NCI-H460 (cell line): ENCODE results near the gene MRO. TPM values are rescaled to one million over a fixed set of nuclear protein-coding genes. Genes with fewer than 3 reads are reported as not detected.

ENCODE experiments used
- DNase-seq: peaks from one replicate; pipeline ENCODE4 v3.0.0-alpha.2; 2016; ENCODE audit warnings: low read depth; ENCODE audit errors: extremely low read depth
- total RNA-seq: library from RNA; depleted of rRNA; stranded (reverse); fragments of >200 nt; shearing (Covaris generic); gene quantifications from 2 replicates; pipeline ENCODE4 v1.2.3, GENCODE V29; 2014; rRNA removed

MRO gene
- total RNA-seq, 1 experiment from 2014 or later: 0.99 TPM

DNA sequence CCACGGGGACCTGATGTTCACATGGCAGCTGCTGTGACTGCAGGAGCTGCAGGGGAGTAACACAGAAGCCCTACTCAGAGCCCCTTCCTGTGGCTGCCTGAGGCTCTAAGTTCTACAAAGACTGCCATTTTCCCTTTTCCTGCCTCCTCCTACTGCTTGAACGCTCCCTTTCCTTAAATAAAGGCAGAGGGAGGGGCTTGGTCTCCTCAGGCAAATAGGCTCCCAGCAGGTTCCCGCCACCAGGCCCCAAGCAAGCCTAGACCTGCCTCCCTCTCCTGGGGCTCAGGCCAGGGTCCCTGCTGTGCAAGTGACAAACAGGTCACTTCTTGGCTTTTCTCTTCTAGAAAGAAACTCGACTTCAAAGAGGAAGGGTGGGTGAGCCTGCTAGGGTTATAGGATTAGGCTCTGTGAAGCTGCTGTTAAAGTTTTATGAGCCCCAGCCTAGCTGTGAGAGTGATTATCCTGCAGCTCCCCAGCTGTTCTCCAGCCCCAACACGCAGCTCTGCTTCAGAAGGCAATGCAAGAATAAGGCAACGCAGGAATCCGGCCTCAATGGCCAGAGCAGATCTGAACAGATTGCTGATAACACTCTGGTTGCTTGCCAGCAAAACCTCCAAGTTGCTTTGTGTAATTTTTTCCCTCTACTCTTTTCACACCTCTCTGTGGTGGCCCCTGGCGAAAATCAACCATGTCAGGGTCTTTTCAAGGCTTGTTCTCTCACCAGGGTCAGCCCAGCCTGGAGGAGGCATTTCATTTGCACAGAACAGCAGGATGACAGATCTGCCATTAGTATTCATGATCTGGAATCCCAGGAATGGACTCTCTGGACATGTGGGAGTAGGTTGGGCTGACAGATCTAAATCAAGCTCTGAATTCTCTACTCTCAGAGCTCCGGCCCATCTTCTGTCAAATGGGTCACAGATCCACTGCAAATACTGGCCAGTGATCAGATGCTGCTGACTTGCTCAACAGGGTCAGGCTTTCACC, 71.3 kb downstream of the MRO start:
- no peak for DNase-seq

DNA sequence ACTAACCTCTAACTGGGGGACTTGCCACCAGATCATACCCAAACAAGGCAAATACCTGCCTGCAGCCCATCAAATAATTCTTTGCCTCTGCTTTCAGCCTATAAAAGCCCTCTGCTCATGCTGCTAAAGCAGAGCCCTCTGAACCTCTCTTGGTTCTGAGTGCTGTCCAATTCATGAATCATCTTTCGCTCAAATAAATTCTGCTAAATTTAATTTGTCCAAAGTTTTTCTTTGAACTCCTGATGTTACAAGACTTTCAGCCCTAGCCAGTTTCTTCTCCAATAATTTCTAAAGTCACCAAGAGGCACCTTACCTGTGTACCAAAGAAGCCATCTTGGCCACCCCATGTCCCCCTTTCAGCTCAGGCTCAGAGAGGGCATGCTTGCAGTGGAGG, 72.0 kb downstream of the MRO start:
- DNase-seq: no peak

DNA sequence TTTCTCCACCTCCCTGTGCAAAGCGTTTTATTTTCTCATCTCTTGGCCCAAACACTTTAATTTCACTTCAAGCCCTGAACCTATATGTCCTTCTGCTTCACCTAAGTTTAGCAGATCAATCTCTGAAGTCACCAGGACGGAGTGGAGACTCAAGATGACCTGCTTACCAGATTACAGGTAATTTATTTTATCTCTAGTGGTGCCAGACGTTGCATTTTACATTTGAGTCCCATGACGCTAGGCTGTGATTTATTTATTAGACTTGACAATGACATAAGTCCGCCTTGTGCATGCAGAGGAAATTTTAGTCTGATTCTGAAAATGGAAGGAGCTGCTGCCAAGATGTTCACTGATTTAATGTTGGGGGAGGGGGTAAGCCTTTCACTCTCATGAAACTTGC, 73.9 kb downstream of the MRO start:
- DNase-seq: no peak

Other genes starting within 250 kb of the MRO start
- 83.0 and 84.0 TPM in 2 replicates for gene ME2, start 59.1 kb upstream of the MRO start, total RNA-seq
- 2.7 and 4.0 TPM in 2 replicates for gene ELAC1, start 148.0 kb upstream of the MRO start, total RNA-seq
- 65.5 and 72.2 TPM in 2 replicates for gene SMAD4, start 210.2 kb upstream of the MRO start, total RNA-seq